GM19035 (cell line): ENCODE measurements around the gene WSCD2.

Experiments
- ATAC-seq: cut with Tn5 transposase; IDR thresholded peaks from one replicate; pipeline ENCODE4 v1.9.1; 2021; ENCODE audit not compliant: unreplicated experiment

The WSCD2 gene

DNA sequence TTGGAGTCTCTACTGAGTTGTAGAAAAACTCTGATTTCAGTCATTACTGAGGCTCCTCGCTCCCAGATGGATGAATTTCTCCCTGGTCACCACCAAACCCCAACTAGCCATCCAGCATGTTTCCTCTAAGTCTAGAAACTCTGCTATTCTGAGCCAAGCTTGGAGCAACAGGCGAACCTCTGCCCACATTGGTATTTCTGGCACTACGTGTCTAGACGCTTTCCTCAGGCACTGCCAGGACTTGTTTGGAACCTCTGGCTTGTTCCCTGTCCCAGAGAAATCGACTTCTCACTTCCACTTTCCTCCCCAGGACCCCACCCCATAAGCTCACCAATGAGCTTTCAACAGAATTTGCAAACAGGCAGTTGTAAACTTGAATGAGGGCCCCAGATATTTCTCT lies 27.6 kb downstream of the WSCD2 start:
- ATAC-seq, result no peak

DNA sequence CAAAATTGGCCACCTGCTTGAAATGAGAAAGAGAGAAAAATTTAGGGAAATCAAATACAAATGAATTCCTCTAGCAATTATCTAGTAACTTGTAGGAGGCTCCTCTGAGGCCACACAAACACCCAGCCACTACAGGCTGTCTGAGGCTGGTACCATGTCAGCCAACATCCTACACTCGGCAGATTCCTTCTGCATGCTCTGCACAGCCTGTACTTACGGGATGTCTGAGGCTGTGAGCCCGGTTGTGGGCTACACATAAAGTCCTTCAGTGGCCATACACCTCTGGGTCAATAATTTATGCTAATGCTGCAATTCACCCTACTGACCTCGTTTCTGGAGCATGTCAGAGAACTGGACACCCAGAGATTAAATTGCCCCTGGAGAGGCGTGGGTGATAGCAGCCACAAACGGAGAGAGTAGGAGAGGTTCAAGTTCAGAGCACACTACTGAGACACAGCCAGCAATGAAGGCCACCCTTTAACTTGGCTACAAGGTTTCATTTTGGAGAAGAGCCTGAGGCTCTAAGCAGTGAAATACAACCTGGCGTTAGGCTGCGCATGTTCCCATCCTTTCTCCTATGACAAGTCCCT lies 28.9 kb downstream of the WSCD2 start:
- ATAC-seq, result no peak

DNA sequence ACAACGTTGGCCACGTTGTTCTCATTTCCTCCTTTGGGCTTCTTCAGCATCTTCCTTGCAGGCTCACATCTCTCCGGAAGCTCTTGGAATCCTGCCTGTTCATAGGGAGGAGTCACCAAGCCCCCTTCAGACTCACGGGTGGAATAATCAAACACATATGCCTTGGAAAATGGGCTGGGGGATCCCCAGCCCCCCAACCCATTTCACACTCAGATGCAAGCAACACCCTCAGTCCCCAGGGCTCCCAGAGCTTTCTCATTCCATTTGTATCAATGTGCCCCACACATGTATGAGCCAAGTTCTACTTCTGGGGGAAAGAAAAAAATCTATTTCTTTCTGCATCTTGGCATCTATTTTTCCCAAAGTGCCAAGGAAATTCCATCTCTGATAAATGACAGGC lies 33.1 kb downstream of the WSCD2 start:
- ATAC-seq, result no peak

DNA sequence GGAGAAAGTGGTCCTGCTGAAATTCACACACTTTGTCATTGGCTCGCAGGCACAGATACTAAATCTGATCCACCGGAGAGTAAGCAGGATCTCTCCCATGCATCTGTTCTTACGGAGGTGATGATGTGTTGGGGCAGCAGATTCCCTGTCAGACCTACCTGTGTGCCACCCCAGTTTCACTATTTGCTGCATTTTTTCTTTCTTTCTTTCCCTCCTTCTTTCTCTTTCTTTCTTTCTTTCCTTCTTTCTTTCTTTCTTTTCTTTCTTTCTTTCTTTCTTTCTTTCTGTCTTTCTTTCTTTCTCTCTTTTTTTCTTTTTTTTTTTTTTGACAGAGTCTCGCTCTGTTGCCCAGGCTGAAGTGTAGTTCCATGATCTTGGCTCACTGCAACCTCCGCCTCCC lies 37.4 kb downstream of the WSCD2 start:
- ATAC-seq, result no peak

DNA sequence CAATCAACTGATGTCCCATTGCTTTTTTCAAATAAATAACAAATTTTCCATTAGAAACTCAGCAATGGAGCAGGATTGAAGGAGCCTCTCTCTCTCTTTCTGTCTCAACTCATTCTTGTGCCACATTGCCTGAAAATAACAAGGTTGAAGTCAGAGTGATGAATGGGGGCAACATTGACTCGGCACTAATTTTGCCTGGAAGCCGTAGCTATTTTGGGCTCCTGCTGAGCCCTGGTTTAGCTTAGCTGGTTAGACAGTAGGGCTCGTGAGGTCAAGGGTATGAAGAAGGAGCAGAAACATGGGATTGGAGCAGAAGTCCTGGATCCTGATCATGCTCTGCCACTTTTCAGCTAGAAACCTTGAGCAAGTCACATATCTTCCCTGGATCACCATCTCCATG lies 38.9 kb downstream of the WSCD2 start:
- ATAC-seq, result no peak

DNA sequence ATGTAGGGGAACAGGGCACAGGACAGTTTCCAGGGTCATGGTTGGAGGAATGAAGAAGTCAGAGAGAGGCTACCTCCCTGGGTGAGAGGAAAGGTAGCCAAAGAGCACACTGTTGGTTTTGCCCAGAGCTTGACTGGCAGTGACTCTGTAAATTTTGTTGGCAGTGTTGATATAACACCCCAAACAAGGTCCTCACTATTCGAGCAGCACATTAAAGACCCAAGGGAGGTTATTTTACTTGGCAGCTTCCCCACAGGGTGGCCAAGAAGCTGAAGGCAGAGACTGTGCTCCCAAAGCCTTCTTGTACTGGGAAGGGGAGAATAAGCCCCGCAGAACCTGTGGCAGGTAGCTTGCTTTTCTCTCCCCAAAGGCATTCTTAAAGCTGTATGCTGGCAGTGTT lies 40.6 kb downstream of the WSCD2 start:
- no peak for ATAC-seq

DNA sequence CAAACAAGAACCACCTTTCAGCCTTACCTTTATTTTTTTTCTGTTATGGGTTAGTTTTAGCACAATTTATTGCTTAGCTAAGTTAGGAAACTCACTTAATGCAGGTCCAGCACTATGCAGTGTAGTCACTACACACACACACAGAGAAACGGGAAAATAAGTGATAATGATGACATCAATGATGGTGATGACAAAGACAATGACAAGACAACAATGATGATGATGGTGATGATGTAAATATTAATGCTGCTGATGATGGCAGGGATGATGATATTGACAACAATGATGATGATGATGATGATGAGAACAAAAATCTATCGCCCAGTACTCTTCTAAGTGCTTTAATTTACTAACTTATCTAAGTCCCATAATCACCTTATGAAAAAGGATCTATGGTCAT lies 41.1 kb downstream of the WSCD2 start:
- no peak for ATAC-seq

DNA sequence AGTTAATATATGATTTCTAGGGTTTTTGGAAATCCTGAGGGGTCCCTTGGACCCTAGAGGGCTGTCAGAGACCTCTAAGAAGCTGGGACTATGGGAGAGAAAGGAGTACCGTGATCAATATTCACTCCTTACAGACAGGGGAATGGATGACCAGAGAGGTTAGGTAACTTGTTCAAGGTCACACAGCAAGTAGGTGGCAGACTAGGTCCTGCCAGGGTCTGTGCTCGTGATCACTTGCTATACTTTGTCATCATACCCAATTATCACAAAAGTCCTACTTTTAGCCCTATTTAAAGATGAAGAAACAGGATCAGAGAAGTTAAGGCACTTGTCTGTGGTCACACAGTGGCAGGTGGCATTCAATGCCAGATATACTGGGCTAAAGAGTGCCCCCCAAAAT lies 42.9 kb downstream of the WSCD2 start:
- no peak for ATAC-seq

DNA sequence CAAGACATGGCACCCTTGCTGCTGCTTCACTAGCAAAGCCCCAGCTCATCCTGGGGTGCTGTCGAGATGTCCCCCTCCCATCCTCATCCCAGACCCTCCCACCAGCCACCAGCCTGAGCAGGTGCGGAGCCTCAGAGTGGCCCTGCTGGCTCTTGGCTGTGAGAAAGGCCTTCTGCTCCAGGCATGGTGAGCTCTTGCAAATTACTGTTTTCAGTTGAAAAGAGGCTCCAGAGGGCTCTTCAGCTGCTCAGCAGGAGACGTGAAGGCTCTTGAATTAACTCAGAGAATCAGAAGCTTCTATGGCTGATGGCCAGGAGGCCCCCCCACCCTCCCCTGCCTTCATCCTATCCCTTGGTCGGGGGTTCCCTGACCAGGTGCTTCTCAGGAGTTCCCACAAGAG lies 44.1 kb downstream of the WSCD2 start:
- ATAC-seq, result no peak

DNA sequence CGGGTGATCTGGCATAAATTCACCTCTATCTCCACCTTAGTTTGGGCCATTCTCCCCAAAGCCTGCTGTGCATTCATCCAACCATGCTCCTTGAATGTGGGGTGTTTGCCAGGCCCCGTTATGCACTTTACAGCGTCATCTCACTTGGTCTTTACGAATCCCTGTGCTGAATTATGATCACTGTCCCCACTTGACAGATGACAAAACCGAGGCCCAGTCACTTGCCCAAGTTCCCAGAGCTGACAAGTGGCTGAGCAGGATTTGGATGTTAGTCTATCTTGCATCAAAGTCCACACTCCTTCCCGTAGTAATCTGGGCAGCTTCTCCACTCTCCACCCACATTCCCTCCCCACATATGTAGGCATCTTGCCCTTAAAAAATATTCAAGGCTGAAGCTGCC lies 44.8 kb downstream of the WSCD2 start:
- ATAC-seq, result no peak

DNA sequence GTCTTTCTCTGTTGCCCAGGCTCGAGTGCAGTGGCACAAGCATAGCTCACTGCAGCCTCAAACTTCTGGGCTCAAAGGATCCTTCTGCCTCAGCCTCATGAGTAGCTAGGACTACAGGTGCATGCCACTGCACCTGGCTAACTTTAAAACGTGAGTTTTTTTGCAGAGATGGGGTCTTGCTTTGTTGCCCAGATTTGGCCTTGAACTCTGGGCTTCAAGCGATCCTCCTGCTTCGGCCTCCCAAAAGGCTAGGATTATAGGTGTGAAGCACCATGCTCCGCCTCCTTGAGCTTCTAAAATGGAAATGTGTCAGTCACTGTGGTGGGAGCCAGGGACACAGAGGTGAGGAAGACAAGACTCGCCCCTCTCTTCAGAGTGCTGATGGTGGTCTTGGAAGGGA lies 45.6 kb downstream of the WSCD2 start:
- ATAC-seq, result no peak

DNA sequence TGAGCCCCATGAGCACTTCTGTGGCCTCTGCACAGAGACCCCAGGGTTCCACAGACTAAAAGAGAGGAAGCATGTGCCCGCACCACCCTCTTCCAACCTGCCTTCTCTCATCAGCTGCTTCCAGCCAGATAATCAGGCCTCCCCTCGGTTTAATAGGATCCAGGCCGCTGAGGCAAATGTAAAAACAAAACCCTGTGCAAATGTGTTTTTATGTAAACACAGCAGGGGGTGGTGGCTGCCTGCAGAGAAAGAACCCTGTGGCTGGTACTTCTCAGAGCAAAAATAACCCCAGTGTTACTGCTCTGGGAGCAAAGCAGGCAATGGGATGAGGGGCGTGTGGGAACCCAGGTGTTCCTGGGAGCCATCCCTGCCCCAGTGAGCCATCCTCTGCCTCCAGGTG lies 46.2 kb downstream of the WSCD2 start:
- ATAC-seq, result no peak

DNA sequence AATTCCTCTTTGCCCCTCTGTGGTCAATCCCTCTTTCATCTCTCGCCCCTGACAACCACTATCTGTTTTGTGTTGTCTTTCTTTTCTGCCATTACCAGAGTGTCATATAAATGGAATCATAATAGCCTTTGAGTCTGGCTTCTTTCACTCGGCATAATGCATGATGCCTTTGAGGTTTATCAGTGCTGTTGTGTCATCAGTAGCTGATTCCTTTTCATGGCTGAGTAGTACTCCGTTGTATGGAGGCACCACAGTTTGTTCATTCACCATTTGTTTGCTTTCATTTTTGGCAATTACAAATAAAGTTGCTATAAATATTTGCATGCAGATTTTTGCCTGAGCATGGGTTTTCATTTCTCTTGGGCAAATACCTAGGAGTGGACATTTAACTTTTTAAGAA lies 47.2 kb downstream of the WSCD2 start:
- ATAC-seq, result no peak

DNA sequence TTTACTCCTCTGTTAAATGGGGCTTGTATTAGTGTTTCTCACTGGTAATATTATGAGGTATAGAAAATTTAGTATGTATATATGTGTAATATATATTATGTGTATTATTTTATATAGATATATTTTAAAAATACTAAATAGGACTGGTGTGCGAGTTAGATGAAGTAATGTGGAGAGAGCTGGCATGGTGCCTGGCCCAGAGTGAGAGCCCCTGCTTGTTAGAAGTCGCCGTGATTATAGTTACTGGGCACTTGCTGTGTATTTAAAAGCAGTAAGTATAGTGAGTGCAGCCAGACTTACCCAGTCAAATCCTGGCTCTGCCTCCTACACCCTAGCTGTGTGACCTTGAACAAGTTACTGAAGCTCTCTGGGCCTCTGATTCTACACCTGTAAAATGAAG lies 48.0 kb downstream of the WSCD2 start:
- ATAC-seq, result no peak

DNA sequence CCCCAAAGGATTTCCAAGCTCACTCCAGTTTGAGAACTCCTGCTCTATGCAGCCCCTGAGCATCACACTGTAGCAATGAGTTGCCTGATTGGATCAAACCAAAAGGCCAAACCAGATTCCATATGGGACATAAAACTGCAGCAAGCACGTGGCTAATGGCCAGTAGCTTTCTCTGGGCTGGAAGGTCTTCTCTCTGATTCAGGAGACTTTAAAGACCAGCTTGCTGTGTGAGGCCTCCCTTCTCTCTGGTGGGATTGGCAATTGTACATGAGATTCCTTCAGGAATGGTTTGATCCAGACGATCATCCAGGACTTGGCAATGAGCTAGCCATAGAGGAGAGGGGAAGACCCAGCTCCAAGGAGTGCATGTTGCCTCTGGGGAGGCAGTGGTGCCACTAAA lies 50.2 kb downstream of the WSCD2 start:
- ATAC-seq, result no peak

DNA sequence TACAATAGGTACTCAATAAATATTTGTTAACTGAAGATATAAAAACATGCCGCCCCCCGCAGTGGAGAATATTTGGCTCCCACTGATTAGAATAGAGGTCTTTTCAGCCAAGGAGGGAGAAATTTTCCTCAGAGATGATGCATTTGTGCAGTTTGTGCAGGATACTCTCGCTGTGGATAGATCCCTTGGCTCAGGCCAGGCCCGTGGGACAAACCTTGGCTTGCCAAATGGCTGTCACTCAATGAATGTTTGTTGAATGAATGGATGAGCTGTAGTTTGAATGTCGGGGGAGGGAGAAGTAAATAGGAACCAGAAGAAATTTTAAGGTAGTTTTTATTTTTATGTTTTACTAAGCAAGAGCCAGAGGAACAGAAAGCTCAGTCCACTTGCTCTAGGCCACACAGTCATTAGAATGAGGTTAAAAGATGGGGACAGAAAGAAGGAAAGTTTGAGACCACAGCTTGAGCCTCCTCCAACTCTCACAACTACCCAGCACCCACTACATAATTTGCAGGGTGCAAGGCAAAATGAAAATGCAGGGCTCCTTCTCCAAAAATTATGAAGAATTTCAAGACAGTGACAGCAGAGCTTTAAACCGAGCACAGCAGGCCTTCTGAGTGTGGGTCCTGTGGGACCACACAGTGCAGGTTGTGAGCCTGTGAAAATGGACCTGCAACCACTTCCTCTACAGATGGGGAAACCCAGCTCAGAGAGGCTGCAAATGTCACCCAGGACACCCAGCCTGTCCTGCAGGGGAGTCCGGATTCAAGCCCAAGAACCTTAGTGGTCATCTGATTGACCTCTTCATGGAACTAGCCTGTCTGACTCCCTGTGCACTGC lies 51.4 kb downstream of the WSCD2 start:
- ATAC-seq, result no peak

DNA sequence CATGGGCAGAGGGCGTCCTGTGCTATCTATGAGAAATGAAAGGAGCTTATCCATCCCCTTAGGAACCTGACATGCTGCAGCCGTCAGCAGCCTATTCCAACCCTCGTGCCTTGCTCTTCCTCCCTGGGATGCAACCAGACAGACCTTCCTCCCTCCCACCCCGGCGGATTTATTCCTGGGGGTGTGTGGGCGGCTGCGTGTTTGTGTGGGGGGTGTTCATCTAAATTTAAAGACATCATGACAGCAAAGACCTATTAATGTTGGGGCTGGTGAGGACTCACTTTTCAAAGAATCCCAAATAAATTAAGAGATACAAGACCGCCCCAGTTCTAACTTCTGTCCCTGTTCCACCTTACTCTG lies 52.0 kb downstream of the WSCD2 start:
- no peak for ATAC-seq

DNA sequence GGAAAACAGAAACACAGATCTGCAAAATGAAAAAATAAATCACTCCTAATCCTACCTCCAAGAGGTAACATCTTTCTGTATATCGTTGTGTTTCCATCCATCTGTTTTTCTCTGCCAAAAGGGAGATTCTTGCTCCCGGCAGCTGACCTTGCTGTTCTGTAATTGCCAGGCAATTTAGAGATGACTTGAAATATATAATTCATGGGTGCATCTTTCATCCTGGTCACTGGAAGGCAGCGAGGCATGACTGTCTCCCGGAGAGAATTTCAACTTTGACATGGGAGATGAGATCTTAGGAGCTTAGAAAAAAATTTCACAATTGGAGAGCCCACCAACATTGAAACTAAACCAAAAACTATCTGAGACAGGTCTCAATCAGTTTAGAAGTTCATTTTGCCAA lies 53.0 kb downstream of the WSCD2 start:
- ATAC-seq, result no peak

DNA sequence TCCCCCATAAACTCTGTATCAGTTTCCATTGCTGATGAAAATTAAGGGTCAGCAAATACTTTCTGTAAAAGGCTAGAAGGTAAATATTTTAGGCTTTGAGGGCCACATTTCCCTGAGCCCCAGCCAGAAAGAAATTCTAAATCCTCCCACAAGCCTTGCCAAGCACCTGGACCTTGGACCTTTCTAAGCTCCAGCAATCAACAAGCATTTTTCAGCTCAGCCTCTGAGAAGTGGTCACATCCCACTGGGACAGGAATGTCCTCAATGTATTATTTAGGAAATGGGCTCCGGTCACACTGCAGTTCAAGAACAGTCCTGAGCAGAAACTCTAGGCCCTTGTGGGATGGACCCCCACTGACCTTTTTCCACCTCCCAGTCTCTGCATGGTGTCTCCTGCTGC lies 55.9 kb downstream of the WSCD2 start:
- ATAC-seq, result no peak

DNA sequence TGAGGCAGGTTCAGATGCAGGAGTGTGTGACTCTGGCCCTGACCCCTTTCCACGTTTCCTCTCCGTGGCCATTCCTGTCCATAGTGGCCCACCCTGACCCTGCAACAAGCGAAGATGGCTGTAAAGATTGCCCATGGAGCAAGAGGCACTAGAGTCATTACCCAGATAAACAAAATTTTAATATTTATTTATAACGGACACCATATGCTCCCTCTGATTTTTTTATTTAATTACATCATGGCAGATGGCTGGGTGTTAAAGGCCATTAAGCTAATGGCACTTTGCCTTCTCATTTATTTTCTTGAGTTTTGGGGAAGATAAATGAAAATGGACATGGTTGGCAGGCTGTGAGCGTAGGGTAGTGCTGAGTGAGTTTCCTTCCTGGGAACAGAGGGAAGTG lies 58.7 kb downstream of the WSCD2 start:
- ATAC-seq, result no peak

DNA sequence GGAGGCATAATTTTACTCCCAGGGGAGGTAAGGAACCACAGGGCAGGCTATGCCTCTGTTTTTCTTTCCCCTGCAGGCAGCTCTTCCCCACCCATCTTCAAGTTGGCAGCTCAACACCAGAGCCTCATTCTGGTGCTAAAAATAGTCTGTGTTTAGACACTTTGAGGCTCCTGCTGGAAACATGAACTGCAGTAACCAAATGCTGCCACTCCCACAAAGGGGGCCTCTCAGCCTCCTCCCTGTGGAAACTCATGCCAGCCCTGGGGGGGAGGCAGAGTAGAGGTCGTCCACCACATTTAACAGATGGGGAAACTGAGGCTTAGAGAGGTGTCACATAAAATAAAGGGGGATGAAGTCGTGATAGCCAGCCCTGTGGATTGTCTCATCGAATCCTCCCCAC lies 61.4 kb downstream of the WSCD2 start:
- no peak for ATAC-seq

DNA sequence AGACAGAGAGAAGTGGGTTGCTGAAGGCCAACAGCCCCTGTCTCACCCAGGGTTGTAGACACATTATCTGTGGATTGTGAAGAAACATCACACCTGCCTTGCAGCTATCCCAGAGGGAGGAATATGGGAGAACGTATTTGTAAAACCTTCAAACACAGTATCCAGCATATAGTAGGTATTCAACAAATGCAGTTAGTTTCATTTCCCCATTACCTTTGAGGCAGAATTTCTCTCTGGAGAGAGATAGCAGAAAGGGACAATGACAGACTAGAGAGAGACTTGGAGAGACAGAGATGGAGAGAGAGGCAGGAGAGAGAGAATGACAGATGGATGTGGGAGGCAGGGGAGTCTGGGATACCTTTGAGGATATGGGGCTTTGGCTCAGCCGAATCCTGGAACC lies 62.0 kb downstream of the WSCD2 start:
- ATAC-seq, result no peak

DNA sequence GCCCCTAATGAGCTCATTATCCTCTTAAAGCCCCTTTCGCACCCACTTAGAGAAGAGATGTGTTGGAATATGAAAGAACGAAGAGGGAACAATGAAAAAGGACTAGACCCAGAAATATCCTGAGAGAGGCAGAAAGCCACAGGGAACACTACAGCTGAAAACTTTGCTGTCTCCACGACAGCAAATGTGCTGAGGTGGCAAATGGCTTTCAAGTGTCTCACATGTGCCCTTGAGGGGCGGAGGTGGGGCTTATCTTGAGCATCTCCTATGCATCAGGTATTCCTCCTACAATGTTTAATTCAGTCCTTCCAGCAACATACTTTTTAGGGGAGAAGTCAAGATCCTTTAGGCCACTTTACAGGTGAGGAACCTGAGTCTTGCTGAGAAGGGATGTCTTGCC lies 62.9 kb downstream of the WSCD2 start:
- no peak for ATAC-seq
